SK-N-MC (cell line): ENCODE measurements around the gene C12orf57.

Experiments used
- EZH2 ChIP-seq: fragments of 200-600 bp; sonication (generic); IDR thresholded peaks from one replicate; pipeline ENCODE4 v1.6.1; 2017; ENCODE audit warnings: antibody characterized with exemption
- POLR2AphosphoS5 ChIP-seq: IDR thresholded peaks from 2 replicates; pipeline ENCODE4 v1.6.1; 2012; ENCODE audit warnings: mild to moderate bottlenecking, low read depth, low read length, borderline replicate concordance

- peak; percentile 56 for TF ChIP-seq POLR2AphosphoS5
- no peak for TF ChIP-seq EZH2
Measured at GRCh38 chr12:6925540-6926279, 18.1 kb upstream of the C12orf57 start.
